Pancreas (tissue), 10 donors: ENCODE results near the gene RBFOX1. TPM values are rescaled to one million over a fixed set of nuclear protein-coding genes. Genes with fewer than 3 reads are reported as not detected.

Experiments
- ATAC-seq, 4 donors: fragments of 200-7000 bp; cut with Tn5 transposase; one replicate each; pipeline versions ENCODE4 v1.8.0 to v1.9.1; 2020; ENCODE audit warnings: mild to moderate bottlenecking in 4 of 4, moderate library complexity in 4 of 4
- DNase-seq, 6 donors: peaks; one replicate each; pipeline ENCODE4 v3.0.0-alpha.2; 2020
- FAIRE-seq: peaks from 2 replicates; lab custom pipeline; 2012; peaks lifted over from hg19 to GRCh38; lab: Jason Lieb, UNC
- H3K27ac ChIP-seq, 4 donors: fragments of 200-600 bp; sonication (generic); 1 replicate in 3 of 4; 2 replicates in 1 of 4; pipeline versions ENCODE4 v1.5.0 to v1.8.0; 2020
- H3K27me3 ChIP-seq, 4 donors: fragments of 200-600 bp; one replicate each; pipeline ENCODE4 v1.8.0; 2021
- H3K36me3 ChIP-seq, 3 donors: fragments of 200-600 bp; sonication (generic) in 1 of 3; one replicate each; pipeline versions ENCODE4 v1.5.0 to v1.8.0; 2020 to 2021
- H3K4me1 ChIP-seq, 3 donors: fragments of 200-600 bp; one replicate each; pipeline ENCODE4 v1.8.0; 2021
- H3K4me3 ChIP-seq, 4 donors: fragments of 200-600 bp; sonication (generic) in 2 of 4; one replicate each; pipeline versions ENCODE4 v1.5.0 to v1.8.0; 2020 to 2021
- H3K9me3 ChIP-seq, 4 donors: fragments of 200-600 bp; one replicate each; pipeline ENCODE4 v1.8.0; 2021
- CTCF ChIP-seq, 4 donors: fragments of 200-600 bp; sonication (generic) in 3 of 4; IDR thresholded peaks; one replicate each; pipeline versions ENCODE4 v1.5.0 to v1.8.0; 2021; ENCODE audit warnings: antibody characterized with exemption in 4 of 4
- WGBS, 2 donors: extraction: QIAGEN DNeasy Blood & Tissue Kit; methylation state at CpG; one replicate each; pipeline ENCODE4 v1.1.7; 2013; 5-methylcytosine and 5-hydroxymethylcytosine counted together
- intact Hi-C, 3 donors: fragments of 100-400 bp; cut with DNase I; formaldehyde crosslinking; loops; one replicate each; pipeline versions ENCODE4 v1.11.1 to v1.14.2; 2022
- polyA plus RNA-seq, 2 donors: library from polyadenylated mRNA; stranded (reverse); fragments of 200-250 nt; gene quantifications; one replicate each; pipeline ENCODE4 v1.2.3, GENCODE V29; 2013
- total RNA-seq, 6 donors: library from RNA; stranded (reverse); fragmentation: NEBNext Ultra II Directional in 4 of 6; extraction: Animal tissue kit (Norgen Biotek cat#: 25700) in 4 of 6; gene quantifications; one replicate each; pipeline versions ENCODE4 v1.2.1 to v1.2.4, GENCODE V29; 2021 to 2023
- donor health status: healthy with polysubstance abuse.
- donor health status: DM: no; HTN: no; CAD: no; lungs with moderate emphysema.
- donor health status: DM: no; HTN: no; CAD: no.
- donor health status: control.
- donor health status: control.
- donor health status: Bipolar disorder and iron deficiency.
- donor health status: DM: yes; HTN: yes; CAD: no.
- donor health status: DM: no; HTN: no; CAD: no.
- donor health status: DM: no; HTN: no; CAD: no.
- donor health status: DM: yes; HTN: yes; CAD: no.

Gene RBFOX1
- total and polyA plus RNA-seq, 8 donors: 0.12 to 0.28 (median 0.15) TPM; not detected in 3

- FAIRE-seq (no peak), DNase-seq (no peak), ATAC-seq (no peak)
- H3K36me3 ChIP-seq: no peaks in the 10 kb centered on the region
- H3K27ac ChIP-seq: no peak overlapping the region
- peaks cover 0 to 2% (median 0%) of the 10 kb centered on the region in 4 donors for H3K27me3 ChIP-seq
- WGBS, 2 donors: 28 to 30% methylated on average over 18 of the region's 18 CpGs
- no peak for TF ChIP-seq CTCF (IDR thresholded peaks at IDR 0.05)
- no peak overlapping the region for H3K4me3 ChIP-seq
- intact Hi-C loops: no loop called here
- H3K4me1 ChIP-seq: no peaks in the 10 kb centered on the region
- no peaks in the 10 kb centered on the region for H3K9me3 ChIP-seq
Measured at GRCh38 chr16:7363422-7364417, 31.1 kb downstream of the RBFOX1 start.

- Histone ChIP-seq H3K9me3 (no peaks in the 10 kb centered on the region), H3K27ac (no peak overlapping the region), H3K4me1 (no peaks in the 10 kb centered on the region), H3K27me3 (no peaks in the 10 kb centered on the region), H3K4me3 (no peak overlapping the region), H3K36me3 (no peaks in the 10 kb centered on the region)
- FAIRE-seq: no peak
- WGBS, 2 donors: 54 to 61% methylated on average over 7 of the region's 7 CpGs
- intact Hi-C loops: no loop called here
- TF ChIP-seq CTCF (IDR thresholded peaks at IDR 0.05): no peak
- DNase-seq: no peak
- ATAC-seq: no peak
Measured at GRCh38 chr16:7366041-7366440, 33.4 kb downstream of the RBFOX1 start.

- DNase-seq (no peak), FAIRE-seq (no peak), ATAC-seq (no peak)
- H3K27me3 ChIP-seq: no peaks in the 10 kb centered on the region
- H3K36me3 ChIP-seq: no peaks in the 10 kb centered on the region
- TF ChIP-seq CTCF (IDR thresholded peaks at IDR 0.05): no peak
- H3K27ac ChIP-seq: no peak overlapping the region
- 34 to 45% methylated on average over 8 of the region's 8 CpGs for WGBS, 2 donors
- intact Hi-C loops: no loop called here
- H3K4me3 ChIP-seq: no peak overlapping the region
- no peaks in the 10 kb centered on the region for H3K9me3 ChIP-seq
- H3K4me1 ChIP-seq: no peaks in the 10 kb centered on the region
Measured at GRCh38 chr16:7366993-7367880, 34.6 kb downstream of the RBFOX1 start.

GRCh38 chr16:7369204-7369603, 36.6 kb downstream of the RBFOX1 start:
- WGBS, 2 donors: 41 to 42% methylated on average over 4 of the region's 4 CpGs
- Histone ChIP-seq H3K36me3 (no peaks in the 10 kb centered on the region), H3K4me1 (no peaks in the 10 kb centered on the region), H3K27ac (no peak overlapping the region), H3K4me3 (no peak overlapping the region), H3K9me3 (no peaks in the 10 kb centered on the region), H3K27me3 (no peaks in the 10 kb centered on the region)
- no peak for TF ChIP-seq CTCF (IDR thresholded peaks at IDR 0.05)
- ATAC-seq (no peak), FAIRE-seq (no peak), DNase-seq (no peak)
- intact Hi-C loops: no loop called here
